Breast epithelium (tissue), 4 donors: ENCODE measurements around the gene SPRN. TPM values are rescaled to one million over a fixed set of nuclear protein-coding genes. Genes with fewer than 3 reads are reported as not detected.

Source experiments
- DNase-seq, 2 donors: peaks; one replicate each; pipeline ENCODE4 v3.0.0-alpha.2; 2019; ENCODE audit warnings: low spot score in 2 of 2
- H3K27ac ChIP-seq, 2 donors: fragments of 200-600 bp; sonication (generic) in 1 of 2; one replicate each; pipeline ENCODE4 v1.5.1; 2016 to 2019; ENCODE audit warnings: mild to moderate bottlenecking in 1 of 2
- H3K27me3 ChIP-seq, 2 donors: fragments of 200-600 bp; sonication (generic) in 1 of 2; one replicate each; pipeline versions ENCODE4 v1.5.1 to v1.6.0; 2017 to 2019; ENCODE audit warnings: control low read depth in 1 of 2, mild to moderate bottlenecking in 1 of 2
- H3K36me3 ChIP-seq: fragments of 200-600 bp; one replicate; pipeline ENCODE4 v1.5.1; 2019
- H3K4me1 ChIP-seq, 2 donors: fragments of 200-600 bp; sonication (generic); one replicate each; pipeline ENCODE4 v1.5.1; 2016 to 2019; ENCODE audit warnings: control low read depth in 1 of 2
- H3K4me3 ChIP-seq, 3 donors: fragments of 200-600 bp; sonication (generic); 1 replicate in 2 of 3; 2 replicates in 1 of 3; pipeline ENCODE4 v1.5.1; 2016 to 2019; ENCODE audit warnings: mild to moderate bottlenecking in 3 of 3, moderate library complexity in 2 of 3
- H3K9me3 ChIP-seq, 2 donors: fragments of 200-600 bp; sonication (generic) in 1 of 2; one replicate each; pipeline ENCODE4 v1.5.1; 2016 to 2019; ENCODE audit warnings: control low read depth in 1 of 2
- CTCF ChIP-seq, 3 donors: fragments of 450-650 bp; IDR thresholded peaks; one replicate each; pipeline ENCODE4 v1.5.1; 2016 to 2017; ENCODE audit warnings: antibody characterized with exemption in 3 of 3, mild to moderate bottlenecking in 3 of 3, moderate library complexity in 3 of 3
- POLR2A ChIP-seq: fragments of 450-650 bp; IDR thresholded peaks from one replicate; pipeline ENCODE4 v1.6.1; 2016; ENCODE audit warnings: antibody characterized with exemption, mild to moderate bottlenecking, moderate library complexity
- POLR2AphosphoS5 ChIP-seq, 3 donors: sonication (generic); formaldehyde crosslinking; IDR thresholded peaks; one replicate each; pipeline ENCODE4 v1.6.1; 2017; ENCODE audit warnings: antibody characterized with exemption in 3 of 3
- intact Hi-C: fragments of 100-400 bp; cut with DNase I; formaldehyde crosslinking; loops from one replicate; pipeline ENCODE4 v1.15.1; 2023; ENCODE audit warnings: low total_unique reads
- total RNA-seq, 3 donors: library from RNA; depleted of rRNA; stranded (reverse); fragments of >200 nt; gene quantifications; one replicate each; pipeline ENCODE4 v1.1.0, GENCODE V29; 2016

Gene SPRN
- total RNA-seq, 3 donors from 2014 or later, result 0.33 TPM; not detected in 2

GRCh38 chr10:133462512-133463305 is 38.3 kb upstream of the SPRN start:
- TF ChIP-seq CTCF (IDR thresholded peaks at IDR 0.05), result no peak
- TF ChIP-seq POLR2A, result no peak
- no peak for TF ChIP-seq POLR2AphosphoS5 (IDR thresholded peaks at IDR 0.05)
- peak in 1 of 2 donors; percentile 35 for DNase-seq
- Histone ChIP-seq H3K27me3 (no peaks in the 10 kb centered on the region), H3K9me3 (peaks cover 0 to 14% of the 10 kb centered on the region in 2 donors), H3K4me1 (no peaks in the 10 kb centered on the region), H3K4me3 (no peak overlapping the region), H3K36me3 (no peaks in the 10 kb centered on the region), H3K27ac (no peak overlapping the region)
- intact Hi-C loops, result no loop called here

- no peaks in the 10 kb centered on the region for H3K4me1 ChIP-seq
- H3K4me3 ChIP-seq, result no peak overlapping the region
- DNase-seq, result no peak
Observed at GRCh38 chr10:133461841-133462240, 37.4 kb upstream of the SPRN start.

GRCh38 chr10:133461027-133461426 is 36.6 kb upstream of the SPRN start:
- H3K27ac ChIP-seq, result no peak overlapping the region
- no peaks in the 10 kb centered on the region for H3K36me3 ChIP-seq
- DNase-seq, result no peak
- H3K4me3 ChIP-seq, result no peak overlapping the region
- no peaks in the 10 kb centered on the region for H3K4me1 ChIP-seq
- peaks cover 0 to 7% of the 10 kb centered on the region in 2 donors for H3K9me3 ChIP-seq
- no peak for TF ChIP-seq POLR2AphosphoS5 (IDR thresholded peaks at IDR 0.05)
- TF ChIP-seq CTCF (IDR thresholded peaks at IDR 0.05), result no peak
- H3K27me3 ChIP-seq, result no peaks in the 10 kb centered on the region
- intact Hi-C loops, result no loop called here

More at GRCh38 chr10:133461841-133462240, 37.4 kb upstream of the SPRN start:
- Histone ChIP-seq H3K9me3 (peaks cover 0 to 7% of the 10 kb centered on the region in 2 donors), H3K27ac (no peak overlapping the region), H3K27me3 (no peaks in the 10 kb centered on the region), H3K36me3 (no peaks in the 10 kb centered on the region)
- TF ChIP-seq POLR2A (no peak), CTCF (IDR thresholded peaks at IDR 0.05) (no peak), POLR2AphosphoS5 (IDR thresholded peaks at IDR 0.05) (no peak)
- intact Hi-C loops, result no loop called here

GRCh38 chr10:133460208-133460769 is 35.9 kb upstream of the SPRN start:
- Histone ChIP-seq H3K36me3 (no peaks in the 10 kb centered on the region), H3K4me3 (no peak overlapping the region), H3K4me1 (no peaks in the 10 kb centered on the region), H3K9me3 (peaks cover 0 to 7% of the 10 kb centered on the region in 2 donors), H3K27me3 (no peaks in the 10 kb centered on the region), H3K27ac (no peak overlapping the region)
- no peak for DNase-seq
- intact Hi-C loops, result no loop called here
- TF ChIP-seq CTCF (IDR thresholded peaks at IDR 0.05) (no peak), POLR2AphosphoS5 (IDR thresholded peaks at IDR 0.05) (no peak), POLR2A (no peak)
